Dedifferentiated amniotic fluid mesenchymal stem cell (primary cell): ENCODE results near the gene NUP188.
"Not testable (repeated sequence)": the region's sequence is repeated elsewhere in the genome, so short reads cannot be mapped to it uniquely, and the experiment has no call there.

Experiments used
- DNase-seq: peaks from one replicate; pipeline ENCODE4 v3.0.0-alpha.2; 2016; ENCODE audit errors: extremely low spot score

Gene NUP188

GRCh38 chr9:128945798-128946501, 1.5 kb upstream of the NUP188 start:
- no peak for DNase-seq

- DNase-seq, result no peak
These were observed 775 bp upstream of the NUP188 start for GRCh38 chr9:128946571-128947276.

- DNase-seq, result no peak
These were observed 297 bp upstream of the NUP188 start for GRCh38 chr9:128947277-128947526.

GRCh38 chr9:128961403-128961802, 13.9 kb downstream of the NUP188 start:
- not testable (repeated sequence) for DNase-seq

GRCh38 chr9:128969491-128969890, 22.0 kb downstream of the NUP188 start:
- no peak for DNase-seq

GRCh38 chr9:128972956-128973355, 25.5 kb downstream of the NUP188 start:
- DNase-seq, result peak; percentile 31

GRCh38 chr9:128979111-128979510, 31.6 kb downstream of the NUP188 start:
- no peak for DNase-seq

DNA sequence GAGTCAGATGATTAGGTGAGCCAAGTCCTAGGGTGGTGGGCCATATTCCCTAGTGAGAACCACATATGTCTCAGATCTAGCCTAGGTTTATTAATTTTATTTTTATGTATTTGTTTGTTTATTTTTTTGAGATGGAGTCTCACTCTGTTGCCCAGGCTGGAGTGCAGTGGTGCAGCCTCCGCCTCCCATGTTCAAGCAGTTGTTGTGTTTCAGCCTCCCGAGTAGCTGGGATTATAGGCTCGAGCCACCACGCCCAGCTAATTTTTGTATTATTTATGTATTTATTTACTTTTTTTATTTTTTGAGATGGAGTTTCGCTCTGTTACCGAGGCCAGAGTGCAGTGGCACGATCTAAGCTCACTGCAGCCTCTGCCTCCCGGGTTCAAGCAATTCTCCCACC, 36.0 kb downstream of the NUP188 start:
- DNase-seq, result no peak

GRCh38 chr9:128986671-128987070, 39.2 kb downstream of the NUP188 start:
- DNase-seq, result no peak

- DNase-seq, result peak; percentile 75
These were observed 40.3 kb downstream of the NUP188 start for GRCh38 chr9:128987805-128988204.

- no peak for DNase-seq
These were observed 45.5 kb downstream of the NUP188 start for GRCh38 chr9:128992995-128993394.

- no peak for DNase-seq
These were observed 48.3 kb downstream of the NUP188 start for GRCh38 chr9:128995791-128996190.

DNA sequence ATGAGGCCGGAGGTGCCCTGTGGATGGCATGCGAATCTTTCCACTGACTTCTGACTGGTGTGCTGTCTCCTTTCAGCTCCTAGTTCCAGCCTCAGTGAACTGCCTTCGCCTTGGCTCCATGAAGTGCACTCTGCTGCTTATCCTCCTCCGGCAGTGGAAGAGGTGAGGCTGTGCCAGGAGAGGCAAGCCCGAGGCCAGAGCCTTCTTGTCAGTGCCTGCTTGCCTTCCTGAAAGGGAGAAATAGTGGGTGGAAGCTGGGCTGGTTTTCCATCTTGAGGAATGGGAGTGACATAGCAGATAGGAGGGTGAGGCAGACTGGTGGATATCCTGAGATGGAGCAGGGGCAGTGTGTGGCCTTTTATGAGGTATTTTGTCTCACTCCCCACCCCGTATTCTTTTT, 51.0 kb downstream of the NUP188 start:
- no peak for DNase-seq

- no peak for DNase-seq
These were observed 52.2 kb downstream of the NUP188 start for GRCh38 chr9:128999581-129000206.

- DNase-seq, result no peak
These were observed 54.2 kb downstream of the NUP188 start for GRCh38 chr9:129001504-129002325.

DNA sequence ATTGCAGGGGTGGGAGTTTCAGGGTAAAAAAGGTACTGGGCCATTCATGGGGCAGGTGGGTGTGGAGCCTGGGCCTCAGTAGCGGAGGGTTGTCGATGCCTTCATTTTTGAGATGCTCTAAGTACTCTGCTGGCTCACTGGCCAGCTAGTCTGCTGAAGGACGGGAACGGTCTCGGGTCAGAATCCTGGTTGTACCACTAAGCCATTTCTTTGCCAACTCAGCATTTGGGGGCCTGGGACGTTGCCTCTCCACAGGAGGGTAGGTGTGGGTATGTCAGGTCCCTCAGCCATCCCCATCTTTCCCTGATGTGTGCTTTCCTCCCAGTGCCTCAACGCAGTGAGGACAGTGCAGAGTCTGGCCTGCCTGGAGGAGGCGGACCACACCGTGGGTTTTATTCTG, 55.5 kb downstream of the NUP188 start:
- no peak for DNase-seq

GRCh38 chr9:129004173-129004572, 56.7 kb downstream of the NUP188 start:
- DNase-seq, result not testable (repeated sequence)

DNA sequence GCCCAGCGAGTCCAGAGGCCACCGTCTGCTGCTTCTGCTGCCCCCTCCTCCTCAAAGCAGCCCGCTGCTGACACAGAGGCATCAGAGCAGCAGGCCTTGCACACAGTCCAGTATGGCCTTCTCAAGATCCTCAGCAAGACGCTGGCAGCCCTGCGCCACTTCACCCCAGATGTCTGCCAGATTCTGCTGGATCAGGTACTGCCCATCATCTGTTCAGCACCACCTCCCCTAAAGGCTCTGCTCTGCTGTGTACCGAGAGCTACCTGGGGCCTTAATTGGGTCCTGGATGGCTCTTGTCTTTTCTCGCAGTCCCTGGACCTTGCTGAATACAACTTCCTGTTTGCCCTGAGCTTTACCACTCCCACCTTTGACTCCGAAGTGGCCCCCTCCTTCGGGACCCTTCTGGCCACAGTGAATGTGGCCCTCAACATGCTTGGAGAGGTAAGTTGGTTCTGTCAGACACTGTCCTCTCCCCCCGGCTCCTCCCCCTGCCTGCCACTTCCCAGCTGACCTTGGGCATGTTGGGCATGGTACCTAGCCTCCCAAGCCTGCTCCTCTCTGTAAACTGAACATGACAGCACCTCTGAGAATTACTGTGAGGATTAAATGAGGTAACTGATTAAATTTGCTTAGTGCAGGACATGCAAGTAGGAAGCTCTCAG, 58.0 kb downstream of the NUP188 start:
- no peak for DNase-seq

GRCh38 chr9:129006328-129007034, 59.0 kb downstream of the NUP188 start:
- DNase-seq, result peak; percentile 74

DNA sequence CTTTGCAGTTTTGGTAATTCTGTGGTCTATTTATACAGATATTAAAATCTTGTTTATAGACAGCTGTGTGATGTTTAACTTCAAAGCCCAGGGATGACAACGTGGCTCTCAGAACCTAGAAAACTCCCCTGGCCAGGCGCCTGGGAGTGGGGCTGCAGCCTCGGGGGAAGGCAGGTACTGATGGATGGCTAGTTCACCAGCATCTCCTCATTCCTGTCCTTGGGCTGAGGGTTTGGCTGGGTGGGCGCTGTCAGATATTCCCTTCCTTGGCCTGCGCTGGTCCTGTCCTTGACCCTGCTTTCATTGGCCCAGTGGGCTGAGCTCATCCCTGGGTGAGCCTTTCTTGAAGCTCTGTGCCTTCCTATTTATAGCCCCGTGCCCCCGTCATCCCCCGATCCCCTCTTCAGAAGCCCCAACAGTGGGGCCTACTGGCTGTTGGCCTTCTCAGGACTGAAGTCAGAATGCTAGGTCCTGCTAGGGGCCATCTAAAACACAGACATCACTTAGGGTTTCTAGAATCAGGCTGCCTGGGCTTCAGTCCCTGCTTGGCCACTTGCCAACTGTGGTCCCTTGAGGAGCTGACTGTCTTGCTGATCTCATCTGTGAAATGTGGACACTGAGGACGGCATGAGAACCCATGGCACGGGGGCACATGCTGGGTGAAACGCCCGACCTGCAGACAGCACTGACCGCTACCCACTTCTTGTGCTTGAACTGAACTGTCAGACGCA, 59.7 kb downstream of the NUP188 start:
- DNase-seq, result no peak
